Left ventricle myocardium inferior (tissue), 1 donor: ENCODE results near the gene MUC3A. TPM values are rescaled to one million over a fixed set of nuclear protein-coding genes. Genes with fewer than 3 reads are reported as not detected.
"Not testable (repeated sequence)": the region's sequence is repeated elsewhere in the genome, so short reads cannot be mapped to it uniquely, and the experiment has no call there.

ENCODE experiments used
- DNase-seq: peaks from one replicate; pipeline ENCODE4 v3.0.0-alpha.2; 2020
- H3K27ac ChIP-seq: fragments of 200-600 bp; replicated peaks from 2 replicates; pipeline ENCODE4 v1.8.0; 2021
- H3K27me3 ChIP-seq: fragments of 200-600 bp; 2 replicates; pipeline ENCODE4 v1.8.0; 2021; ENCODE audit warnings: low read depth
- H3K36me3 ChIP-seq: fragments of 200-600 bp; 2 replicates; pipeline ENCODE4 v1.8.0; 2021
- H3K4me1 ChIP-seq: fragments of 200-600 bp; 2 replicates; pipeline ENCODE4 v1.8.0; 2021
- H3K4me3 ChIP-seq: fragments of 200-600 bp; 2 replicates; pipeline ENCODE4 v1.8.0; 2021; ENCODE audit warnings: mild to moderate bottlenecking, moderate library complexity
- H3K9me3 ChIP-seq: fragments of 200-600 bp; replicated peaks from 2 replicates; pipeline ENCODE4 v1.8.0; 2021
- CTCF ChIP-seq: fragments of 200-600 bp; IDR thresholded peaks from 2 replicates; pipeline ENCODE4 v1.8.0; 2021; ENCODE audit warnings: antibody characterized with exemption, mild to moderate bottlenecking, borderline replicate concordance
- intact Hi-C: fragments of 100-400 bp; cut with micrococcal nuclease; formaldehyde crosslinking; loops from one replicate; pipeline ENCODE4 v1.11.0; 2022
- total RNA-seq: library from RNA; stranded (reverse); fragmentation: NEBNext Ultra II Directional; extraction: Animal tissue kit (Norgen Biotek cat#: 25700); gene quantifications from one replicate; pipeline ENCODE4 v1.2.1, GENCODE V29; 2021
- donor health status: DM: no; HTN: yes; CAD: no; lungs with severe emphysema.

MUC3A gene
- total RNA-seq, 1 donor from 2014 or later: 0.19 TPM

DNA sequence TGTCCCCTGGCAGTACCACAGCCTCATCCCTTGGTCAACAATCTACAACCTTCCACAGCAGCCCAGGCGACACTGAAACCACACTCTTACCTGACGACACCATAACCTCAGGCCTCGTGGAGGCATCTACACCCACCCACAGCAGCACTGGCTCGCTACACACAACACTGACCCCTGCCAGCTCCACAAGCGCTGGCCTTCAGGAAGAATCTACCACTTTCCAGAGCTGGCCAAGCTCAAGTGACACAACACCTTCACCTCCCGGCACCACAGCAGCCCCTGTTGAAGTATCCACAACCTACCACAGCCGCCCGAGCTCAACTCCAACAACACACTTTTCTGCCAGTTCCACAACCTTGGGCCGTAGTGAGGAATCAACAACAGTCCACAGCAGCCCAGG is 50.0 kb downstream of the MUC3A start:
- H3K9me3 ChIP-seq, intact Hi-C loops, H3K27me3 ChIP-seq, H3K4me1 ChIP-seq, H3K36me3 ChIP-seq, H3K4me3 ChIP-seq, DNase-seq, H3K27ac ChIP-seq: not testable (repeated sequence)

DNA sequence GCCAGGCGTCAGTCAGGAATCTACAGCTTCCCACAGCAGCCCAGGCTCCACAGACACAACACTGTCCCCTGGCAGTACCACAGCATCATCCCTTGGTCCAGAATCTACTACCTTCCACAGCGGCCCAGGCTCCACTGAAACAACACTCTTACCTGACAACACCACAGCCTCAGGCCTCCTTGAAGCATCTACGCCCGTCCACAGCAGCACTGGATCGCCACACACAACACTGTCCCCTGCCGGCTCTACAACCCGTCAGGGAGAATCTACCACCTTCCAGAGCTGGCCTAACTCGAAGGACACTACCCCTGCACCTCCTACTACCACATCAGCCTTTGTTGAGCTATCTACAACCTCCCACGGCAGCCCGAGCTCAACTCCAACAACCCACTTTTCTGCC is 50.7 kb downstream of the MUC3A start:
- intact Hi-C loops, H3K36me3 ChIP-seq, H3K4me1 ChIP-seq, H3K27ac ChIP-seq, H3K9me3 ChIP-seq, H3K27me3 ChIP-seq, H3K4me3 ChIP-seq, DNase-seq: not testable (repeated sequence)

DNA sequence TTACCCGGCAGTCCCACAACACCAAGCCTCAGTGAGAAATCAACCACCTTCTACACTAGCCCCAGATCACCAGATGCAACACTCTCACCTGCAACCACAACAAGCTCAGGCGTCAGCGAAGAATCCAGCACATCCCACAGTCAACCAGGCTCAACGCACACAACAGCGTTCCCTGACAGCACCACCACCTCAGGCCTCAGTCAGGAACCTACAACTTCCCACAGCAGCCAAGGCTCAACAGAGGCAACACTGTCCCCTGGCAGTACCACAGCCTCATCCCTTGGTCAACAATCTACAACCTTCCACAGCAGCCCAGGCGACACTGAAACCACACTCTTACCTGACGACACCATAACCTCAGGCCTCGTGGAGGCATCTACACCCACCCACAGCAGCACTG is 53.0 kb downstream of the MUC3A start:
- H3K4me3 ChIP-seq, DNase-seq, H3K27me3 ChIP-seq, H3K27ac ChIP-seq, H3K9me3 ChIP-seq, H3K4me1 ChIP-seq, intact Hi-C loops, H3K36me3 ChIP-seq: not testable (repeated sequence)

GRCh38 chr7:101007361-101007760 is 58.0 kb downstream of the MUC3A start:
- H3K9me3 ChIP-seq, DNase-seq, intact Hi-C loops, H3K27ac ChIP-seq, H3K36me3 ChIP-seq, H3K4me1 ChIP-seq, H3K4me3 ChIP-seq: not testable (repeated sequence)
- peaks cover 41% of the 10 kb centered on the region for H3K27me3 ChIP-seq

GRCh38 chr7:101009629-101010028 is 60.3 kb downstream of the MUC3A start:
- DNase-seq: no peak
- H3K36me3 ChIP-seq: no peaks in the 10 kb centered on the region
- H3K9me3 ChIP-seq: no peaks in the 10 kb centered on the region
- H3K27ac ChIP-seq: no peak overlapping the region
- TF ChIP-seq CTCF: no peak
- no peak overlapping the region for H3K4me3 ChIP-seq
- no peaks in the 10 kb centered on the region for H3K4me1 ChIP-seq
- peaks cover 61% of the 10 kb centered on the region for H3K27me3 ChIP-seq
- intact Hi-C loops: no loop called here

DNA sequence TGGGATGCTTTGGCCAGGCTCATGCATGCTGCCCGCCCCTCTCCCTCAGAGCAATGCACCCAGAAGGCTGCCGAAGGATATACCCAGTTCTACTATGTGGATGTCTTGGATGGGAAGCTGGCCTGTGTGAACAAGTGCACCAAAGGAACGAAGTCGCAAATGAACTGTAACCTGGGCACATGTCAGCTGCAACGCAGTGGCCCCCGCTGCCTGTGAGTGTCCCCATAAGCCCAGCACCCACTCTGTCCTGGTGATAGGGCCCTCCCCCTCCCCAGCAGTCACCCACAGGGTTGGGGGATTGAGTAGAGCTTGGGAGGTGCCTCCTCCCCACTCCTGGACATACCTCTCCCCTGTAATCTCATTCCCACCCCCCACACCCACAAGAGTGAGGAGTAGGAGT is 63.6 kb downstream of the MUC3A start:
- DNase-seq: no peak
- intact Hi-C loops: no loop called here
- no peak for TF ChIP-seq CTCF

GRCh38 chr7:101015626-101016025 is 66.3 kb downstream of the MUC3A start:
- H3K27ac ChIP-seq: no peak overlapping the region
- H3K4me3 ChIP-seq: no peak overlapping the region
- H3K36me3 ChIP-seq: no peaks in the 10 kb centered on the region
- H3K9me3 ChIP-seq: no peaks in the 10 kb centered on the region
- H3K27me3 ChIP-seq: peaks cover 75% of the 10 kb centered on the region
- intact Hi-C loops: no loop called here
- no peak for TF ChIP-seq CTCF
- H3K4me1 ChIP-seq: peaks cover 5% of the 10 kb centered on the region
- no peak for DNase-seq

More for the DNA sequence above, 63.6 kb downstream of the MUC3A start:
- Histone ChIP-seq H3K4me3 (no peak overlapping the region), H3K36me3 (no peaks in the 10 kb centered on the region), H3K9me3 (no peaks in the 10 kb centered on the region), H3K4me1 (peaks cover 5% of the 10 kb centered on the region), H3K27me3 (peaks cover 90% of the 10 kb centered on the region), H3K27ac (no peak overlapping the region)
